CD4-positive, alpha-beta T cell treated with Interleukin-10 for 1 hour (primary cell): ENCODE data around the gene TFAP2E.
A peak's percentile ranks its signal among the peaks of the same experiment; 100 is the strongest.

Source experiments
- DNase-seq: peaks from one replicate; pipeline ENCODE4 v3.0.0-alpha.2; 2020

TFAP2E gene

DNA sequence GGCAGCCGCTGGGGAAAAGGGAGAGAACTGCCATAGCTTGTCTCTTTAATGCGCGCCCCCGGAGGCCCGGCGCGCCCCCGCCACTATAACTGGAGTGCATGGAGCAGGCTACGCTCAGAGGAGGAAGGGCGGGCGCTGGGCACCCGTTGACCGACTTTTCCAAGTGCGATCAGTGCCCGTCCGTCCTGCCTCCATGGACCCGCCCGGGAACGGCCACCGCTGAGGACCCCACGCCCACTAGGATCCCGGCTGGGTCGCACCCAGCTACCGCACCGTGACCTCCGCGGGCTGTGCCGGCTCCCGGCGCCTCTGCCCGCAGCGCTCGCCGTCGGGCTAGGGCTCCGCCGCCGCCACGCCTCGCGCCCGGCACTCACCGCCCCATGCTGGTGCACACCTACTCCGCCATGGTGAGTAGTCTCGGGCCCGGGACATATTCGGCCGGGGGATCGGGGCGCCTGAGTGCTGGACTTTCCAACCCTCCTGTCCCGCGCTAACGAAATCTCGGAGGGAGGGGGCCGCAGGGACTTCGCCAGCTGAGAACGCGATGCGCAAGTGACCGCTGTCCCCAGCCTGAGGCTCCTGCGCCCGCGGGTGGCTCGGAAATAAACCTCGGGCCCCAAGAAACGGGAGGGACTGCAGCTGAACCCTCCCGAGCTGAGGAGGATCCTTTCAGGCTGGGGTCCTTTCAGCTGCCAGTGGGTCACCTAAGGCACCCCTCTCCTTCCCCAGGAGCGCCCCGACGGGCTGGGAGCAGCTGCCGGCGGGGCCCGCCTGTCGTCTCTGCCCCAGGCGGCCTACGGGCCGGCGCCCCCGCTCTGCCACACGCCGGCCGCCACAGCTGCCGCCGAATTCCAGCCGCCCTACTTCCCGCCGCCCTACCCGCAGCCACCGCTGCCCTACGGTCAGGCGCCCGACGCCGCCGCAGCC is at the start of gene TFAP2E:
Gene TFAP2E, plus strand, starts transcription at position 117 of the 927 bp plus-strand sequence. Its CDS starts 264 bp downstream, at position 381.
- no peak for DNase-seq

DNA sequence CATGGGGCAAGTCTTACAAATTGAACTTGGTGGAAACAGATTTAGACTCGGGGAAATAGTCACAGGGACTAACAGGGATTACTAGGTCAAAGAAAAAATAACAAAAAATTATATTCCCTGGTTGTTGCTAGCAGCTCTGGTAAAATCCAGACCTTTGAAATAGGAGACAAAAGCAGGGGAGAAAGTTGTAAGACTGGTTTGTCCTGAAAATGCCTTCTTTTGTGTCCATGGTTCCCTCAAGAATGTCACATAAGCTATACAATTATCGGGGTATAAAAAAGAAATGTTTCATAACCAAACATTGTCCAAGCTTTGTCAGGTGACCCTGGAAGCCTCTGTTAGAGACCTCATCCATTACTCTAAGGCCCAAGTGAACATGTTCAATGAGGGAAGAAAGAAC is 49.0 kb upstream of the TFAP2E start:
- no peak for DNase-seq

DNA sequence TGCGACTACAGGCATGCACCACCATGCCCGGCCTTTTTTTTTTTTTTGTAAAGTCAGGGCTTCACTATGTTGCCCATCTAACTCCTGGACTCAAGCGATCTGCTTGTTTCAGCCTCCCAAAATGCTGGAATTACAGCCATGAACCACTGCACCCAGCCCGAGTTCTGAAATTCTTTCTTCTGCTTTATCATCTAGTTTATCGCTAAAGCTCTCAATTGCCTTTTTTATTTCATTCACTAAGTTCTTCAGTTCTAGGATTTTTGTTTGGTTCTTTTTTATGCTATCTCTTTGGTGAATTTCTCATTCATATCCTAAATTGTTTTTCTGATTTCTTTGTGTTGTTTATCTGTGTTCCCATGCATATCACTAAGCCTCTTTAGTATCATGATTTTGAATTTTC is 42.9 kb upstream of the TFAP2E start:
- DNase-seq = no peak

DNA sequence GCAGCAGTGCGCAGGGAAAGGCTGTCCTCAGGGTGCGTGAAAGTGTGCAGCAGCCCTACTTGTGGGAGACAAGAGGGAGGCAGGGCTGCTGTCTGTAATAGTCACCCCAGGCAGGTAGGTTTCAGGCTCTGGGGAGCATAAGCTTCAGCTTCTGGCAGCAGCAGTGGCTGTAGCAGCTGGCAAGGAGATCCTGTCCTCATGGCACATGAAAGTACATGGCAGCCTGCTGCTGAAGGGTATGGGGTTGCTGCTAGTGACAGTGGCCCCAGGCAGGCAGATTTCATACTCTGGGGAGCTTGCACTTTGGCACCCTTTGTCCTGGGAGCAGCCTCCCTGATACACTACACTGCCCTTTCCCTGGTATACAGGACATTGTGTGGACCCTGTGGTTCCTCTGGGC is 42.2 kb upstream of the TFAP2E start:
- no peak for DNase-seq

DNA sequence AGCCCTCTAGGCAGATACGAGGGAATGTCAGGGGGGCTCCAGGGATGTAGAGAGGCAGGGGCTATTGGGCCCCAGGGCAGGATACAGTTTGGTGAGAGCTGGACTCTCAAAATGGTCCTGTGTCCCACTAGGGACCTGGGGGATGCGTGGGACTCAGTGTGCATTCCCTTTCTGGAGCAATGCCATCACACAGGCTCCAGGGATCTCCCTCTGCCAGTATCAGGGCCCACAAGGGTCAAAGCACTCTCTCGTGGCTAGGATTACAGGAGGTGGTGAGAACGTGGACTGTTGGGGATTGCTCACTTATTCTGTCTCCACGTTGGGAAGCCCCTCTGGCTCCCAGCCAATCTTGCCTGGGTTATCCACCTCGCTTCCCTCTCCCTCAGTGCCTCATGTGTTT is 41.7 kb upstream of the TFAP2E start:
- no peak for DNase-seq

DNA sequence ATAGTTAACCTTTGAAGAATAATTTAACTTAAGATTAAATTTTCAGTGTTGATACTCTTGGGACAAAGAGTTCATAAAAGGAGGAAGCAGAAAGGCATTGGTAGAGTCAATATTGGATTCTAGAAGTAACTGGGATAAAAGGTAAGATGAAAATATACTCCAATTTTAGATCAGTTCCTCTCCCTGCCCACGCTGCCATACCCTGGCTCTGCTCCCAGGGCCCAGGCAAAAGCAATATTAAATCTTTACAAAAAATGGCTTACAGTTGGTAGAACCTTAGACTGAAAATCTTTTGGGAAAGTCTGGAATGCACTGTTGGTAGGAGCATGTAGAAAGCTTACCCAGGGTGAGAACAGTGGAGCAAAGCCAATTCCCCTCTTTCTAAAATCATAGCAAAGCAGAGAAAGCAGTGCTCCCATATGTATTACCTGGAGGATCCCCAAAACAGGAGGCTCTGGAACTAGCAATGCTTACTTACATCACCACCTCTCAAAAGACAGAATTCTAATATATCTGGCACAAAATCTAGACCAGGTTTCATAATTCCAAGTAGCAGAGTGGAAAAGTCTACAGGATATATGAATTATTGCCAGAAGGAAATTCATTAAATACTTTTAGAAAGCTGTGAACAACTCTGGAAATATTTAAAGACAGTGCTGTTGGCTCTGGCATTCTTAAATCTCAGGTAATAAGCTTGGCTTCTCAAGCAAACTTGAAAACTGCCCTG is 40.5 kb upstream of the TFAP2E start:
- no peak for DNase-seq

DNA sequence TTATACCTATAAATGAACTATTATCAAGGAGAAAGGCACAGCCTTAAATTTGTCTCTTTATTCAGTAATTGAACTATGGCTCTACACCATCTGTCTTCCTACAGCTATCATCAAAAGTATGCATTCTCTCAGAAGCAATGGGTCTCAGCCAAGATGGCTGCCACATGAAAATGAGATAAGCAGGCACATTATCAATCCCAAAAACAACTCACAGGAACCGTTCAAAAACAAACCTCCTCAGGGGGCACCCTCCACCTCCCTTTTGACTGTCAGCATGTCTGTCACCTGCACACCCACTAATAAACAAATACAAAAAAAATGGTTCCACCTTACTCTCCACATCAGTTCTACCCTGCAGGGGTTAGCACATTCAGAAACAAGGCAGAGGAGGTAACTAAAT is 39.5 kb upstream of the TFAP2E start:
- no peak for DNase-seq

DNA sequence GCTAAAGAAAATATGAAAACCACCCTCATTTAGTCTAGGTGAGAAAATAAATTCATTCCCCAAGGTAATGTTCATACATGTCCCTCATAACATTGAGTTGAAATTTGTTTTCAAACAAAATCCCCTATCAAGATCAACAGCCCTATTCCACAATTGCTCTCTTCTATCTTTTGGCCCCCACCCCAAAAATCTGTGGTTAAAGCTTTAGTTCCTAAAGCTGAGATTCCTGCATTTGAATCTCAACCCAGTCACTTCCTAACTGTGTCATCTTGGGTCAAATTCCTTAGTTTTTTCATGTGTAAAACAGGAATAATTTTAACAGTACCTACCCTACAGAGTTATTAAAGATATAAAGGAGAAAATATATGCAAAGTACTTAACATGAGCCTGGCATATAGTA is 37.9 kb upstream of the TFAP2E start:
- DNase-seq = no peak

DNA sequence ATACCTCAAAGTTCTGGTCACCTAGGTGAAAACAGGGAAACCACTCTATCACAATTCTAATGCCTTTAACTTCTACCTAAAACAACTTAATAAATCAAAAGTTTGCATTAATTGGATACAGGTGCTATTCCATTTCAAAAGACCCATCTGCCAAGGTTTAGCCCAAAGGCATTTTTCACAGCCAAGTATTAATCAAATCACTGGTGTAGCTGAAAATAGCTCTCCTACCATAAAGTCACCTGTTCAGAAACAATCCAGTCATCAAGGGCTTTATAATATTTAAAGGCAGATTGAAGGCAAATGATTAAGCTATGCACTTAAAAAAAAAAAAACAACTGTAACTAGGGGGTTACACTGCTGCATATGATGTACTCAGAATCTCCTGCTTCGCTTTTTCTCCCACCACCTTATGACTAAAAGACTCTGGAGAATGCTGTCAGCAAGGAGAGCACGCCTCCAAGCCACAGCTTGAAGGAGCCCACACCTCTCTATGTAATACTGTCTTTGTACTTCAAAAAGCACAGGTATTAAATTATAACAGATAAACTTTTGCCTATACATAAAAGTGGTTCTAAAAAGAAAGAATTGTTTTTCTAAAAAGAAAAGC is 36.5 kb upstream of the TFAP2E start:
- DNase-seq = no peak

DNA sequence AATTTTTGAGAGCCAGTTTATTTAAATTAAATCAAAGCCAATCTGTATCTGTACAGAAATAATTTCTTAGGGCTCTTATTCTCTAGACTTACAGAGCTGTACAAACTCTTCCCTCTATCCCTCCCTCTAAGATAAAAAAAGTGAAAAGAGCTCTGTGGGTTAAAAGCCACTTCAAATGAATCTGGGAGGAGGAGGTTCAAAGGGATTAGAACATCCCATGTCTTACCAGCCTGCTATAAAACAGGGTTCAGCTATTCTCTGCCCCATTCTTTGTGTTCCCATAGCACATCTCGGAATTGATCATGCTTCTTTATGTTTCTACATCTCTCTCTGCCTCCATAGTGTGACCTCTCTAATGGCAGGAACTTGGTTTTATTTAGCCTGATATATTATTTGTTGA is 35.3 kb upstream of the TFAP2E start:
- DNase-seq = no peak

DNA sequence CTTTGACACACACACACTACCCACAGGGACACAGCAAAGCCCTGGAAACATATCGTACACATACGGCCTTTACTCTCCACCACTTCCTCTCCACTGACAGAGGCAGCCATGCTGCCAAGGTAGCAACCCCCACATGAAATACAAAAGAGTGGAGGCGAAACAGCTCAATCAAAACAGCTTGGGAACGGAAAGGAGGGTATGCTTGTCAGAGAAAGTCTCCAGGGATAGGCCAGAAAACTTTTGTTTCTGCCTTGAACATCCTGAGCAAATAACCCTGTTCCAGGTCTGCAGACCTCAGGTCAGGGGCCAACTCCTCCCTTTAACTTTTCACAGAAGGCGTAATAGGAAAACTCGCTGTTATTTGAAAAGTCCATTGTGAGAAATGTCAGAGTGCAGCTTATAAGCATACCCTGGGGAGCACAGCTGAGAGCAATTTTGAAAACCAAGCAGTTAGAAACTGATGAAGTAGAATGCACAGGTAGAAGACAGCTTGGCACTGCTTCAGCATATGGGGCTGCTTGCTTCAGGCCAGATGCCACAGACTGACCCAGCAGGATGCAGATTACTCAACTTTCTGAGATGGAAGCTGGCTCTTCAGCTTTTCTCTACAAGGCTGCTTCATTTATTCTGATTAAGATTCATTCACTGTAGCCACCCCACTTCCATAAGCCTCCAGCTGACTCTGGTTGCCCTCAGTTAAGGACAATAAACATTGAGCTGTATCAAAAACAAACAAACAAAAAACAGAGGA is 33.9 kb upstream of the TFAP2E start:
- peak; percentile 53 for DNase-seq

DNA sequence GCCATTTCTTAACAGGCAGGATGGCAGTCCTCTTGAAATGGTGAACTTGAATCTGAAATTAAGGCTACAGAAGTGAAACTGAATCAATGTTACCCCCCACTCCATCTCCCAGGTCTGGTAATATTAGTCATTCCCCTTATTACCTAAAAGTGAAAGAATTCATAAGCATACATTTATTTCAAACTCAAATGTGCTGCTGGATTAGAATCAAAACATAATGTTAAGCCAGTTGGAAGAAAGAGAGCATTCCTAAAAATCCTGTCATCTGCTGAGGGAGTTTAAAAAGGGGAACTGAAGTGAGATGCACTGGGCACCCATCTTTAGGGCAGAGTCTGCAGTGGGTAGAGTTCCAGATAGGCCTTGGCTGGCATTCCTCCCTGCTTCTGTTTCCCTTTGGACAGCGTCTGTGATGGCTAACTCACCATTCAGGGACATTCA is 33.3 kb upstream of the TFAP2E start:
- DNase-seq = no peak

DNA sequence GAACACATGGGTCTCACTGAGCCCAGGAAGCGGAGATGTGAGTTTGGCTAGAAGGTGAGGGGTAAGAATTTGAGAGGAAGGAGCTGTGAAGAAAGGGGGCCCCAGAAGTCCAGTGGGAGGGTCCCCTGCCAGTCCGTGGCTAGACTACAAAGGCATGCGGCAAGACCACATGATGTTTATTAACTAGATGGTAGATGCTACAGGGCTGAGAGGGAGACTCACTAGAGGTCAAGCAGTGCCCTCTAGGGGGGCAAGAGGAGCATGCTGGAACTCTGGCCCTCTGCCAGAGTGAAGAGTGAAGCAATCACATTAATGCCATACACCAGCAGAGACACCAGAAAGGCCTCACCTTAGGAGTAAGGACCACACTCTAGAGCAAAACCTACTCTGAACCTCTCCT is 28.1 kb upstream of the TFAP2E start:
- peak; percentile 70 for DNase-seq

DNA sequence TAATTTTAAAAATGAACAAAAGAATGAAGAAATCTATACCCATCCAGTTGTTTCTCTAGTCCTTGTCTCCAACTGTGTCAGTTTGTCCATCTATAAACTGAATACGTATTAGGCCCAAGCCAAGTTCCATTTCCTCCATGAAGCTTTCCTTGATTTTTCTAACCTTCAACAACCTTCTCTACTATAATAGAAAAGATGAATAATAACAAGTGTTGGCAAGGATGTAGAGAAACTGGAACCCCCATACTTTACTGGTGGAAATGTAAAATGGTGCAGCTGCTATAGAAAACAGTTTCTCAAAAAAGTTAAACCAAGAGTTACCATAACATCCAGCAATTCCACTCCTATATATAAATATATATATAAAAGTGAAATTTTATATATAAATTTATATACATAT is 26.5 kb upstream of the TFAP2E start:
- no peak for DNase-seq

DNA sequence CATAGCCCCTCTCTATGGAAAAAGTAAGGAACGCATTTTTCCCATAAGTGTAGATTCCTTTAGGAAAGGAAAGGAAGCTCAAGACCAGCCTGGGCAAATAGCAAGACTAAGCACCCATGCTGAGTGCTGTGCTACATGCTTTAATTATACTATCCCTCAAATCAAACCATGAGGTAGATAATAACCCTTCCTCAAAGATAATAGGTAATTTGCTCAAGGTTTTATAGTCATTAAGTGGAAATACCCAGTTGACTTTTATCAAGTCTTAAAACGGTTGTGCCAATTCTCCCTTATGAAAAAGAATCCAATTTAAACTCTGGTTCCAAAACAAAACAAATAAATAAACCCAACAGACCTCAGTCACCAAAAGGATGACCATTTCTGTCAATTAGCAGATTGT is 19.3 kb upstream of the TFAP2E start:
- DNase-seq = no peak

DNA sequence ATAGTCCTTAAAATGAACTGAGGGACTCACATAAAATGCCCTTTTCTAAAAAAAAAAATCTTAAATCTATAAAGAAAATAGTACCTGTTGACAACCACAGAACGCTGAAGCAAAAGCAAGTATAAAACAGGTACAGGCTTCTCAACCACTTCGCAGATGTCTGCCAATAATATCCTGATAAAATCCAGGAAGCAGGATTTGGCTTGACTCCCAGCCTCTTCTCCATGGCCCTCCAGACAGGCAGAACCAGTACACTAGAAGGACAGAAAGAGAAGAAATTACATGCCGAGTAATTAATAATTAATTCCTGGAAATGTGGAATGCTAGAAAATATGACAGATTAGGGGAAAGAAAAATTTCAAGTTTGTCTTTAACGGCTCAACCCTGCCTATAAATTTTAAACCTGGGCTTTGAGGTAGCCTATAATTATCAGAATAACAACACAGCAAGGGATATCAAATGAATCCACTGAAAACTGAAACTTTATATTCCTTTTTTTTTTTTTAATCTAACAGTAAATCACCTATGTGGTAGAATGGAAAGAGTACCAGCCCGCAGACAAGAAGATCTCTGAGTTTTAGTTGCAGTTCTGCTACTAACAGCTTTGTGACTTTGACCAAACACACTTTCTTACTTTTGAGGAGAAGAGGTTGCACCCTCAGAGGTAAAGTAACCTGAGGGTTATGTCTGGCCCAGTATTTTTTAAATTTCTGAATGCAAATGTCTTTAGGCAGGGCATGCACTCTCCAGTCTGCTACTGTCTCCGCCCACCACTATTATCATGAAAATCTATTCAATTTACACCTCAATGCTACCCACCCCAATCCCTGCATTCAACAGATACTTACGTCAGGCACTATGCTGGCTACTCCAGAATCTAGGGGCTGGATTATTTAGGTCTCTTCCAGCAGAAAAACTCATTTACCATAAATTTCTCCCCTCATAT is 18.6 kb upstream of the TFAP2E start:
- no peak for DNase-seq

DNA sequence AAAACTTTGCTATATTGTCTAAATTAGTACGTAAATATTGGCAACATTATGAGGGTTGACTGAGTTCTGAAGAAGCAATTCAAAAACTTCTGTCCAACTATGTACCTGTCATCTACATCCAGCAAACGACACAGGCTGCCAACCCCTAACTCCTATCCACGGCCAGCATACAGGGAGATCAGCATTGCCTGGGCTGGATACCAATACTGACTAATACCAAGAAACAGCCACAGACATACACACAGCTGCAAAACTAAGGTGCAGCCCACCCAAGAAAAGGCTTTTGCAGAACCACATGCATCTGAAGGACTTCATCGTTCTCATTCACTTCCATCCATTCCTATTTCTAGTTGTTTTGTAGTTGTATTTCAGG is 17.9 kb upstream of the TFAP2E start:
- no peak for DNase-seq

DNA sequence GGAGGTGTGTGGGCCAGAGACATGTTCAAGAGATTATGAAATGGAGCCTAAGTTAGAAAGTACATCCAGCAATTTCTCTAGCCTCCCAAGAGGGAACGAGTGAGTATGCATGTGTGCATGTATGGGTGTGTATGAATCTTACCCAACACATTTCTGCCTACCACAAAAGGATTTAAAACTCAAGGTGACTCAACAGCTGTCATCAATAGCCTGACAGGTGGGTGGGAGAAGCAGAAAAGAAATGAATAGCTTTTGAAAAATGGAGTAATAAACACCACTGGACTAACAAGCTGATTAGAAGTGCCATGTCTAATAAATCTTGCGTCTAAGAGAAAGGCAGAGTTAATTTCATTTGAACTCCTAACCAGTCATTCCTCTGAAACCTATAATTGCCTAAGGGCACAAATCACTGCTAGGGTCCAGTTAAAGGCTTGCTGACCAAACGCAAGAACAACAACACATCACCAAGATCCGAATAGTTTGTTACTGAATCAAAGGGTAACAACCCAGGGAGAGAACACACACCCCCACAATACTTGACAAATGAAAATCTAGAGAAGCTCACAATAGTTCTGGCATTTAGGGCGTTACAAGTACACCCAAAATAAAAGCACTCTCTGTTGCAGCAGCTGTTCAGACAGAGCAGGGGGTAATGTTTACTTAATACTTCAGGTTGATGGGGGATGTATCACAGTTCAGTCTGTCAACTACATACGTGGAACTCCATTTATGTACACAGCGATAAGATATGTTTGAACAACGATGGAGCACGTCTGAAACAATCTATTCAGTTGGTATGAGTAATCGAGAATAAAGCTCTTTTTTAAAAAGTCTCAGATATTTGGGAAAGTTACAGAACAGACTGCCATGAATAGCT is 17.3 kb upstream of the TFAP2E start:
- no peak for DNase-seq

DNA sequence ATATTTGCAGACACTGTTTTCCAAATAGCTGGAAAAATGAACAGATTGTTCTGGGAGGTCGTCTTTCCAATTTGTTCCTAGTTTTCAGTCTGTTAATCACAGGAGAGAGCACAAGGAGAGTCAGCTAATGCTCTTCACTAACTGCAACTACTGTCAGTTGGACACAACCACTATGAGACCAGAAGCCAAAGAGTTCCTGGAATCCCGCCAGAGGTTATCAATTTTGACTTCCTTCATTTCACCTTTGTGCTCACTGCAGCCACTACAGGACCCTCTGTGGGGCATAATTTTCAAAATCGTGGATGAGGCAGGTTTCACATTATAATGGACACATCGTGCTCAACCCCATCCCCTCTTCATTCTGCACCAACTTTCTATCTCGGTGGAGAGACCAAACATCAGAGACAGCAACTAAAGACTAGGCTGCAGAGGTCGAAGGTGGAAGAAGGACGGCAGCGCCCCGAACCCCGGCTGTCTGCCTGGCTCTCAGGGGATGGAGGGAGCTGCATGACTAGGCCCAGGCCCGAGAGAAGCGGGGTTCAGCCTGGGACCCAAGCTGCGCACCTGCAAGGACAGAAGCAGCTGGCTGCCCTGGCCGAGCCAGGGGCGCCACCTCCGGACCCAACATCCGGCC is 16.5 kb upstream of the TFAP2E start:
- DNase-seq = no peak

DNA sequence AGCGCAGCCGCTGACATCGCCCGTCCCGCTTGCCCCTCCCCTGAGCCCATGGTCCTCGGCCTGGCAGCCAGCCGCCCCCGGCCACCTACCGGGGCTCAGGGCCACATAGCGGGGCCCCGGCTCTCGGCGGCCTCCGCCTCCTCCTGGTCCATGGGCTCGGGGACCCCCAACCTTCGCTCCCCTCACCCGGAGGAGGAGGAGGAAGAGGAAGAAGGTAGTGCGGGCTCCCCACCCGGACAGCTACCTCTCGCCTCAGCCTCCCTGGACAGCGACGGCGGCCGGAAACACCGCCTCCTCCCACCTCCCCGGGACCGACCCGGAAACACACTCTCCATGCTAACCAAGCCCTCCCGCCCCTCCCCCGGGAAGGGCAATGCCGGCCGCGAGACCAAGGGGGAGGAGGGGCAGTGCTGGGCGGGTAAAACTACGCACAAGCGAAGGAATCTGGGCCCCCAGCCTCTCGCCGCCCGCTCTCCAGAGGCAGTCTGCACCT is 15.9 kb upstream of the TFAP2E start, which contains the start of gene KIAA0319L:
Gene KIAA0319L, minus strand, starts transcription at position 286 of the 493 bp plus-strand sequence. CDS start 2,912 bp downstream, outside the sequence.
- DNase-seq = no peak
